H54 (cell line): Measurements from ENCODE around the gene PCDHB10.
"Not testable (repeated sequence)": the region's sequence is repeated elsewhere in the genome, so short reads cannot be mapped to it uniquely, and the experiment has no call there.

ENCODE experiments used
- DNase-seq: peaks from one replicate; pipeline ENCODE4 v3.0.0; 2011; ENCODE audit warnings: low spot score, mixed read lengths; ENCODE audit not compliant: insufficient read length
- FAIRE-seq: peaks from 3 replicates; lab custom pipeline; 2011; peaks lifted over from hg19 to GRCh38; lab: Jason Lieb, UNC
- POLR2A ChIP-seq: IDR thresholded peaks from 2 replicates; pipeline ENCODE4 v1.6.1; 2011; ENCODE audit warnings: low read depth, mild to moderate bottlenecking, low read length

Gene PCDHB10

DNA sequence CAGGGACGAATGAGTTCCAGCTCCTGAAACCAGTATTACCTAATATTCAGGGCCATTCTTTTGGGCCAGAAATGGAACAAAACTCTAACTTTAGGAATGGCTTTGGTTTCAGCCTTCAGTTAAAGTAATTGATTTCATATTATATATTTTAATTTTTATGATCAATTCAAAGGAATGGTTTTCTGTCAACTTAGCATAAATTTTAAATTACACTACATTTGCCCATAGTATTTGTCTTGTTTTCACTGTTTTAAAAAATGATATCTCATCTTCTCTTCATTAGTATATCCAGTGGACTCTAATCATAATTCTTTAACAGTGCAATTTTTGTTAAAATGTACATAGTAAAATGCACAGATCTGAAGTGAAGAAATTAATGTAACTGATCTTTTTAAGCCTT lies 11.8 kb upstream of the PCDHB10 start:
- no peak for TF ChIP-seq POLR2A
- DNase-seq, result no peak
- no peak for FAIRE-seq

GRCh38 chr5:141182248-141182647 lies 9.9 kb upstream of the PCDHB10 start, which contains the start of gene PCDHB16:
PCDHB16 (plus strand) TSS chr5:141182387; CDS start chr5:141182560, 173 bp downstream.
- DNase-seq, result no peak
- no peak for TF ChIP-seq POLR2A
- no peak for FAIRE-seq

DNA sequence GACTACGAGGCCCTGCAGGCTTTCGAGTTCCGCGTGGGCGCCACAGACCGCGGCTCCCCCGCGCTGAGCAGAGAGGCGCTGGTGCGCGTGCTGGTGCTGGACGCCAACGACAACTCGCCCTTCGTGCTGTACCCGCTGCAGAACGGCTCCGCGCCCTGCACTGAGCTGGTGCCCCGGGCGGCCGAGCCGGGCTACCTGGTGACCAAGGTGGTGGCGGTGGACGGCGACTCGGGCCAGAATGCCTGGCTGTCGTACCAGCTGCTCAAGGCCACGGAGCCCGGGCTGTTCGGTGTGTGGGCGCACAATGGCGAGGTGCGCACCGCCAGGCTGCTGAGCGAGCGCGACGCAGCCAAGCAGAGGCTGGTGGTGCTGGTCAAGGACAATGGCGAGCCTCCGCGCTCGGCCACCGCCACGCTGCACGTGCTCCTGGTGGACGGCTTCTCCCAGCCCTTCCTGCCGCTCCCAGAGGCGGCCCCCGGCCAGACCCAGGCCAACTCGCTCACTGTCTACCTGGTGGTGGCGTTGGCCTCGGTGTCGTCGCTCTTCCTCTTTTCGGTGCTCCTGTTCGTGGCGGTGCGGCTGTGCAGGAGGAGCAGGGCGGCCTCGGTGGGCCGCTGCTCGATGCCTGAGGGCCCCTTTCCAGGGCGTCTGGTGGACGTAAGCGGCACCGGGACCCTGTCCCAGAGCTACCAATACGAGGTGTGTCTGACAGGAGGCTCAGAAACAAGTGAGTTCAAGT lies 7.9 kb upstream of the PCDHB10 start:
- DNase-seq, FAIRE-seq: not testable (repeated sequence)

DNA sequence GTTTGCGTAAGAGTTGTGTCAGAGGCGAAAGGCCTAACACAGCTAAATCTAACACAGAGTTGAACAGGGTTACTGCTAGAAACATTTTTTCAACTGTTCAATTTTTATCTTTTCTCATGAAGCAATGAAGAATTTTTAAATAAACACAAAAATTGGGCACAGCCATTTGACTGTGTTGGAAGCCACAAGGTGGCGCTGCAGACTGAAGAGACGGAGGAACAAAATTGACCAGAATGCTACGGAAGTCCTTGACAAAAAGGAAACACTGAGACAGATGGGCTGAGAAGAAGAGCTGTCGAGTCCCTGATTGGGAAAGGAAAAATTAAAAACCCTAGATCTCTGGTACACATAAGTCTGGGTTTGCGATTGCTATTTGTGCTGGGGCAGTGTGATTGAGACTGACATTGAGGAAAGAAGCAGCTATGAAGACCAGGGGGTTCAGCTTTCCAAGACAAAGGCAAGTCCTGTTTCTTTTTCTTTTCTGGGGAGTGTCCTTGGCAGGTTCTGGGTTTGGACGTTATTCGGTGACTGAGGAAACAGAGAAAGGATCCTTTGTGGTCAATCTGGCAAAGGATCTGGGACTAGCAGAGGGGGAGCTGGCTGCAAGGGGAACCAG lies 5.1 kb upstream of the PCDHB10 start, which contains the start of gene PCDHB9:
Gene PCDHB9 (plus strand): TSS at position 265 of the 616 bp plus-strand sequence. CDS start 158 bp downstream, at position 423.
- no peak for TF ChIP-seq POLR2A
- peak; percentile 91 for FAIRE-seq
- DNase-seq, result peak; percentile 78

DNA sequence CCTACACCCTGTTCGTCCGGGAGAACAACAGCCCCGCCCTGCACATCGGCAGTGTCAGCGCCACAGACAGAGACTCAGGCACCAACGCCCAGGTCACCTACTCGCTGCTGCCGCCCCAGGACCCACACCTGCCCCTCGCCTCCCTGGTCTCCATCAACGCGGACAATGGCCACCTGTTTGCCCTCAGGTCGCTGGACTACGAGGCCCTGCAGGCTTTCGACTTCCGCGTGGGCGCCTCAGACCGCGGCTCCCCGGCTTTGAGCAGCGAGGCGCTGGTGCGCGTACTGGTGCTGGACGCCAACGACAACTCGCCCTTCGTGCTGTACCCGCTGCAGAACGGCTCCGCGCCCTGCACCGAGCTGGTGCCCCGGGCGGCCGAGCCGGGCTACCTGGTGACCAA lies 3.5 kb upstream of the PCDHB10 start:
- not testable (repeated sequence) for DNase-seq, FAIRE-seq

DNA sequence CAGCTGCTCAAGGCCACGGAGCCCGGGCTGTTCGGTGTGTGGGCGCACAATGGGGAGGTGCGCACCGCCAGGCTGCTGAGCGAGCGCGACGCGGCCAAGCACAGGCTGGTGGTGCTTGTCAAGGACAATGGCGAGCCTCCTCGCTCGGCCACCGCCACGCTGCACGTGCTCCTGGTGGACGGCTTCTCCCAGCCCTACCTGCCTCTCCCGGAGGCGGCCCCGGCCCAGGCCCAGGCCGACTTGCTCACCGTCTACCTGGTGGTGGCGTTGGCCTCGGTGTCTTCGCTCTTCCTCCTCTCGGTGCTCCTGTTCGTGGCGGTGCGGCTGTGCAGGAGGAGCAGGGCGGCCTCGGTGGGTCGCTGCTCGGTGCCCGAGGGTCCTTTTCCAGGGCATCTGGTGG lies 3.0 kb upstream of the PCDHB10 start:
- FAIRE-seq, DNase-seq: not testable (repeated sequence)

GRCh38 chr5:141194332-141194731 lies 2.2 kb downstream of the PCDHB10 start:
- FAIRE-seq, DNase-seq: not testable (repeated sequence)

- no peak for TF ChIP-seq POLR2A
- FAIRE-seq, result no peak
- no peak for DNase-seq
These were observed 4.2 kb downstream of the PCDHB10 start for GRCh38 chr5:141196363-141196762.

DNA sequence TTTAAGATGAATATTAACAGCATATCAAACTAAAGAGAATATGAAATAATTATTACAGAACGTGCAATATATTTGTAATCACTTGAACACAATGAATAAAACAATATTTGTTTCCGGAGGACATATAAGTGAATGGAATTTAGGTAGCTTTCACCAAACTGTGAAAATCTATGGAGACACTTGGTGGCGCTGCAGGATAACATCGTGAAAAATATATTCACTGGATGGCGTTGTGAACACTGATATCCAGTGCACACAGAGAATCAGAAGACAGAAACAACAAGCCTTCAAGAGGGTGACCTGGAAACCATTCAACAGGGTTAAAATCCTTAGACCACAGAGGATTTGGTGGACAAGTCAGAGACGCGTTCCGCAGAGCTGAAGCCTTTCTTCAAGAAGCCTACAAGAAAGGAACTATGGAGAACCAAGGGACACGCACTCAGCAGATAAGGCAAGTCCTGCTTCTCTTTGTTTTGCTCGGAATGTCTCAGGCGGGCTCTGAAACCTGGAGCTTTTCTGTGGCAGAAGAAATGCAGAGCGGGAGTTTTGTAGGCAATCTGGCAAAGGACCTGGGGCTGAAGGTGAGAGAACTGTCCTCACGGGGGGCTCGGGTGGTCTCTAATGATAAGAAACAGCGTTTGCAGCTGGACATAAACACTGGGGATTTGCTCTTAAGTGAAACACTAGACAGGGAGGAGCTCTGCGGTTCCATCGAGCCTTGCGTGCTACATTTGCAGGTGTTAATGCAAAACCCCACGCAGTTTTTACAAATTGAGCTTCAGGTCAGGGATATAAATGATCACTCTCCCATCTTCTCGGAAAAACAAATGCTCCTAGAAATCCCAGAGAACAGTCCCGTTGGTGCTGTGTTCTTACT lies 7.4 kb downstream of the PCDHB10 start, which contains the start of gene PCDHB11:
Gene PCDHB11 (plus strand): TSS at position 269 of the 877 bp plus-strand sequence. CDS start 148 bp downstream, at position 417.
- peak; percentile 34 for DNase-seq
- FAIRE-seq, result peak; percentile 91

DNA sequence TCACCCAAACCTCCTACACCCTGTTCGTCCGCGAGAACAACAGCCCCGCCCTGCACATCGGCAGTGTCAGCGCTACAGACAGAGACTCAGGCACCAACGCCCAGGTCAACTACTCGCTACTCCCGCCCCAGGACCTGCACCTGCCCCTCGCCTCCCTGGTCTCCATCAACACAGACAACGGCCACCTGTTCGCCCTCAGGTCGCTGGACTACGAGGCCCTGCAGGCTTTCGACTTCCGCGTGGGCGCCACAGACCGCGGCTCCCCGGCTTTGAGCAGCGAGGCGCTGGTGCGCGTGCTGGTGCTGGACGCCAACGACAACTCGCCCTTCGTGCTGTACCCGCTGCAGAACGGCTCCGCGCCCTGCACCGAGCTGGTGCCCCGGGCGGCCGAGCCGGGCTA lies 9.0 kb downstream of the PCDHB10 start:
- not testable (repeated sequence) for FAIRE-seq, DNase-seq

More for the DNA sequence above, 7.4 kb downstream of the PCDHB10 start, which contains the start of gene PCDHB11:
- no peak for TF ChIP-seq POLR2A

- DNase-seq, FAIRE-seq: not testable (repeated sequence)
These were observed 9.5 kb downstream of the PCDHB10 start for GRCh38 chr5:141201646-141202045.

- FAIRE-seq (no peak), DNase-seq (no peak)
- no peak for TF ChIP-seq POLR2A
These were observed 16.3 kb downstream of the PCDHB10 start, which contains the start of gene PCDHB12 for GRCh38 chr5:141208478-141208877. PCDHB12 (plus strand) TSS chr5:141208719; CDS start chr5:141208908, 189 bp downstream.

DNA sequence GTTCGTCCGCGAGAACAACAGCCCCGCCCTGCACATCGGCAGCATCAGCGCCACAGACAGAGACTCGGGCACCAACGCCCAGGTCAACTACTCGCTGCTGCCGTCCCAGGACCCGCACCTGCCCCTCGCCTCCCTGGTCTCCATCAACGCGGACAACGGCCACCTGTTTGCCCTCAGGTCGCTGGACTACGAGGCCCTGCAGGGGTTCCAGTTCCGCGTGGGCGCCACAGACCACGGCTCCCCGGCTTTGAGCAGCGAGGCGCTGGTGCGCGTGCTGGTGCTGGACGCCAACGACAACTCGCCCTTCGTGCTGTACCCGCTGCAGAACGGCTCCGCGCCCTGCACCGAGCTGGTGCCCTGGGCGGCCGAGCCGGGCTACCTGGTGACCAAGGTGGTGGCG lies 18.1 kb downstream of the PCDHB10 start:
- DNase-seq, FAIRE-seq: not testable (repeated sequence)

DNA sequence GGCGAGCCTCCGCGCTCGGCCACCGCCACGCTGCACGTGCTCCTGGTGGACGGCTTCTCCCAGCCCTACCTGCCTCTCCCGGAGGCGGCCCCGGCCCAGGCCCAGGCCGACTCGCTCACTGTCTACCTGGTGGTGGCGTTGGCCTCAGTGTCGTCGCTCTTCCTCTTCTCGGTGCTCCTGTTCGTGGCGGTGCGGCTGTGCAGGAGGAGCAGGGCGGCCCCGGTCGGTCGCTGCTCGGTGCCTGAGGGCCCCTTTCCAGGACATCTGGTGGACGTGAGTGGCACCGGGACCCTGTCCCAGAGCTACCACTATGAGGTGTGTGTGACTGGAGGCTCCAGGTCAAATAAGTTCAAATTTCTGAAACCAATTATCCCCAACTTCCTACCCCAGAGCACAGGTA lies 18.7 kb downstream of the PCDHB10 start:
- FAIRE-seq, DNase-seq: not testable (repeated sequence)

- not testable (repeated sequence) for DNase-seq
- peak; percentile 48 for FAIRE-seq
These were observed 21.6 kb downstream of the PCDHB10 start, which contains the start of gene PCDHB13 for GRCh38 chr5:141213656-141214339. PCDHB13 (plus strand) TSS chr5:141213919; CDS start chr5:141214124, 205 bp downstream.

- not testable (repeated sequence) for FAIRE-seq, DNase-seq
These were observed 22.4 kb downstream of the PCDHB10 start for GRCh38 chr5:141214583-141214982.

- not testable (repeated sequence) for DNase-seq, FAIRE-seq
These were observed 23.4 kb downstream of the PCDHB10 start for GRCh38 chr5:141215504-141215903.

DNA sequence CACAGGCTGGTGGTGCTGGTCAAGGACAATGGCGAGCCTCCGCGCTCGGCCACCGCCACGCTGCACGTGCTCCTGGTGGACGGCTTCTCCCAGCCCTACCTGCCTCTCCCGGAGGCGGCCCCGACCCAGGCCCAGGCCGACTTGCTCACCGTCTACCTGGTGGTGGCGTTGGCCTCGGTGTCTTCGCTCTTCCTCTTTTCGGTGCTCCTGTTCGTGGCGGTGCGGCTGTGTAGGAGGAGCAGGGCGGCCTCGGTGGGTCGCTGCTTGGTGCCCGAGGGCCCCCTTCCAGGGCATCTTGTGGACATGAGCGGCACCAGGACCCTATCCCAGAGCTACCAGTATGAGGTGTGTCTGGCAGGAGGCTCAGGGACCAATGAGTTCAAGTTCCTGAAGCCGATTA lies 23.9 kb downstream of the PCDHB10 start:
- FAIRE-seq, DNase-seq: not testable (repeated sequence)
